Lower leg skin (tissue), 4 donors: ENCODE data around the gene TMEM158. TPM values are rescaled to one million over a fixed set of nuclear protein-coding genes. Genes with fewer than 3 reads are reported as not detected.

Source experiments
- DNase-seq, 2 donors: peaks; one replicate each; pipeline ENCODE4 v3.0.0-alpha.2; 2019; ENCODE audit warnings: low spot score in 2 of 2
- H3K4me3 ChIP-seq: fragments of 200-600 bp; sonication (generic); 2 replicates; pipeline ENCODE4 v1.5.1; 2017; ENCODE audit warnings: mild to moderate bottlenecking, low read depth; ENCODE audit not compliant: poor library complexity, severe bottlenecking
- CTCF ChIP-seq, 3 donors: fragments of 450-650 bp; IDR thresholded peaks; one replicate each; pipeline ENCODE4 v1.5.1; 2016; ENCODE audit warnings: antibody characterized with exemption in 3 of 3, mild to moderate bottlenecking in 3 of 3, moderate library complexity in 2 of 3
- POLR2A ChIP-seq, 2 donors: fragments of 450-650 bp; IDR thresholded peaks; one replicate each; pipeline ENCODE4 v1.6.1; 2016 to 2017; ENCODE audit warnings: antibody characterized with exemption in 2 of 2, mild to moderate bottlenecking in 1 of 2, moderate library complexity in 1 of 2
- WGBS, 2 donors: methylation state at CpG; one replicate each; pipeline ENCODE4 v1.1.5; 2018; 5-methylcytosine and 5-hydroxymethylcytosine counted together
- intact Hi-C: fragments of 100-400 bp; cut with DNase I; formaldehyde crosslinking; loops from one replicate; pipeline ENCODE4 v1.15.0; 2023; ENCODE audit warnings: low total_unique reads
- total RNA-seq, 4 donors: library from RNA; depleted of rRNA; stranded (reverse); fragments of >200 nt; gene quantifications; one replicate each; pipeline ENCODE4 v1.1.0, GENCODE V29; 2016

The TMEM158 gene
- total RNA-seq, 4 donors from 2014 or later = 0.88 to 4.2 (median 2.7) TPM

DNA sequence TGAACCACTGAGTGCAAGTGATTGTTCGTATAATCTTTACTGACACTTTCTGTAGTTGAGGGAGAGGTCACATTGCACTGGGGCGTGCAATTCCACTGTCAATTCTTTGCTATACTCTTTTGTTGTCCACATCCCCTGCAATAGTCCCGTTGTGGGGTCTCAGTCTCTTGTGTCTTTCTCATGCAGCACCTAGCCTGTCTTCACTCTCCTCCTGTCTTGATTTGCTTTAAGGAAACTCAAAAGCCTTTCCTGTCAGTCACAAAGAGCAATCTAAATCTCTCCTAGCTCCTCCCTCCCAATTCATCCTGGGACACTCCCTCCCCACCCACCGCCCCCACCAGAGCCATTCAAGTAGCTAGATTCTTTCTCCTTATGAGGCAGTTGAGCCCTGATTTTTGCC, 13.2 kb upstream of the TMEM158 start:
- no peak overlapping the region for H3K4me3 ChIP-seq
- DNase-seq = no peak
- TF ChIP-seq CTCF (IDR thresholded peaks at IDR 0.05) (no peak), POLR2A (IDR thresholded peaks at IDR 0.05) (no peak)
- 82 to 91% methylated on average over 4 of the region's 4 CpGs for WGBS, 2 donors
- intact Hi-C loops = no loop called here

DNA sequence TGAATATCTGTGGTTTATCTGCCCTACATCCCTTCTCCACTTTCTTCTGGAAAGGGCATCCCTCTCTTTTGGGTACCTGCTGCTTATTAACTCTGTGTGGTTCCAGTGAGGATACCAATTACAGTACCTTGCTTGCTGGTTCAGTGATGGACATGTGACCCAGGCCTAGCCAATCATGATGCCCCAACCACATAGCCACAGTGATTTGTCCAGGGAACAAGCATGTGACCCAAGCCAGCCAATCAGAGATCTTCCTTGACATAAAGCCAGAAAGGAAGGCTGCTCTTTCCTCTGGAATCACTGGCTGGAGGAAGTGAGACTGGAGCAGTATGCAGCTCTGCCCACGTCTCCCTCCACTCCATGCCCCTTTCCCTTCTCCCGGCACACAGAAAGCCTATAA, 10.9 kb upstream of the TMEM158 start:
- intact Hi-C loops = no loop called here
- TF ChIP-seq CTCF (IDR thresholded peaks at IDR 0.05) = no peak
- WGBS, 2 donors = 84 to 89% methylated on average over 2 of the region's 2 CpGs
- DNase-seq = no peak
- no peak overlapping the region for H3K4me3 ChIP-seq

DNA sequence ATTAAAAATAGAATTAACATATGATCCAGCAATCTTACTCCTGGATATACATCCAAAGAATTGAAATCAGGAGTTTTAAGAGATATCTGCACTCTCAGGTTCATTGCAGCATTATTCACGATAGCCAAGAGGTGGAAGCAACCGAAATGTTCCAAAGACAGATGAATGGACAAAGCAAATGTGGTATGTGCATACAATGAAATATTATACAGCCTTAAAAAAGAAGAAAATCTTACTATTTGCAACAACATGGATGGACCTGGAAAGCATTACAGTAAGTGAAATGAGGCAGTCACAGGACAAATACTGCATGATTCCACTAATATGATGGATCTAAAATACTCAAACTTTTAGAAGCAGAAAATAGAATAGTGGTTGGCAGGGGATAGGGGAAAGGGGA, 9.3 kb upstream of the TMEM158 start:
- intact Hi-C loops = no loop called here
- H3K4me3 ChIP-seq = no peak overlapping the region
- DNase-seq = no peak
- 95 to 97% methylated on average over 2 of the region's 2 CpGs for WGBS, 2 donors
- TF ChIP-seq CTCF (IDR thresholded peaks at IDR 0.05) (no peak), POLR2A (IDR thresholded peaks at IDR 0.05) (no peak)

DNA sequence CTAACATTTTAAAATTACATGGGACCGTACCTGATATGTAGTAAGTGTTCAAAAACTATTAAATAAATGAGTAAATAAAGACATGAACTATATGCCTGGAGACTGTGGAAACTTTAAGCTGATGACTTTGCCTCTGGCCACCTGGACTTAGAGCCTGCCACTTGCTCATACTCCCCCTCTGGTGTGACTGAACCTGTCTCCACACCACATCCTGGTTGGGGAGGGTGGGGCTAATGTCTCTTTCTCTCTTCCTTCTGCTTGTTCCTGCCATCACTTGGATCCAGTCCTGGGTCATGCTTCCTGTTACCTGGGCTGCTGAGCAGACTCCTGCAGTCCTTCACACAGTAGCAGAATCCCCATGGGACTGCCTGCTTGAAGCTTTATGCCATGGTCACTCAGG, 8.2 kb upstream of the TMEM158 start:
- WGBS, 2 donors = 86 to 91% methylated on average over 1 of the region's 1 CpG
- TF ChIP-seq POLR2A (IDR thresholded peaks at IDR 0.05) (no peak), CTCF (IDR thresholded peaks at IDR 0.05) (no peak)
- H3K4me3 ChIP-seq = no peak overlapping the region
- intact Hi-C loops = no loop called here
- DNase-seq = no peak

DNA sequence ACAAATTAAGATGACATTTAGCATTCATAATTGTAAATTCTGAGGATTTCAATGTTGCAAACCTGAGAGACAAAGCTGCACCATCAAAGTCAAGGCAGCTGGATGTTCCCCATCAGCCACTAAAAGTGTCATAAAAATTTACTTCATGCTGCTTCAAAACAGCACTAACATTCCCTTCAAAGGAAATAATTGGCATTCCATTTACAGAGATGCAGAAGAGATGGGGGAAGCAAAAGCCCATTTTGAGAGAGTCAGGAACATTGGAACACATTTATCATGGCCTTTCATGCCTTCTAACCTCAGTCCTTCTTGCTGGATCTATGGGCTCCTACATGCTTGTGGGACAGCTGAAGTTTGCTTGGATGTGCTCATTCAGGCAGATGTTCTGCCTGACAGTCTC, 6.4 kb upstream of the TMEM158 start:
- TF ChIP-seq POLR2A (IDR thresholded peaks at IDR 0.05) (no peak), CTCF (IDR thresholded peaks at IDR 0.05) (no peak)
- intact Hi-C loops = no loop called here
- H3K4me3 ChIP-seq = no peak overlapping the region
- DNase-seq = no peak

DNA sequence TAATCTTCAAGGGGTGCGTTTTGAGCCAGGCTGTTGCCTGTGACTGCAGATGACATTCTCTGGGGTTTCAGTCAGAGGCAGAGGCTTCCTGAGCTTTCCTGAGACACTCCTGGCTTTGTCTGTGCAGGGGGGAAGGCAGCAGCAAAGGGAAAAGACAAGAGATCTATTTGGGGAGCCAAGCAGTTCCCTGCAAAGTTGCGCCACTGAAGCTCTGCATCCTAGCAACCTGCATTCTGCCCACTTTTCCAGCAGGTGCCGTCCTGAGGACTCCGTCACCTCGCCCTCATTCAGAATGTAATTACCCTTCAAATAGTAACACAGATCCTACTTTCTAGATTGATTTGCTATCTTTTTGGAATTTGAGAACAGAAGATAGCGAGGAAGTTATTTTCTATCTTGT, 1.9 kb upstream of the TMEM158 start:
- H3K4me3 ChIP-seq = no peak overlapping the region
- DNase-seq = no peak
- WGBS, 2 donors = 71 to 84% methylated on average over 6 of the region's 6 CpGs
- TF ChIP-seq POLR2A (IDR thresholded peaks at IDR 0.05) = no peak
- no peak for TF ChIP-seq CTCF (IDR thresholded peaks at IDR 0.05)
- intact Hi-C loops = no loop called here
